ENCODE results near the gene CAV1.

CAV1 gene

GRCh38 chr7:116574025-116574822 lies 49.4 kb downstream of the CAV1 start:
- H3K4me3 ChIP-seq (ENCODE audit: low read depth, low read length), result no peak overlapping the region

GRCh38 chr7:116575853-116576252 lies 51.0 kb downstream of the CAV1 start:
- TF ChIP-seq, protein P1, sequence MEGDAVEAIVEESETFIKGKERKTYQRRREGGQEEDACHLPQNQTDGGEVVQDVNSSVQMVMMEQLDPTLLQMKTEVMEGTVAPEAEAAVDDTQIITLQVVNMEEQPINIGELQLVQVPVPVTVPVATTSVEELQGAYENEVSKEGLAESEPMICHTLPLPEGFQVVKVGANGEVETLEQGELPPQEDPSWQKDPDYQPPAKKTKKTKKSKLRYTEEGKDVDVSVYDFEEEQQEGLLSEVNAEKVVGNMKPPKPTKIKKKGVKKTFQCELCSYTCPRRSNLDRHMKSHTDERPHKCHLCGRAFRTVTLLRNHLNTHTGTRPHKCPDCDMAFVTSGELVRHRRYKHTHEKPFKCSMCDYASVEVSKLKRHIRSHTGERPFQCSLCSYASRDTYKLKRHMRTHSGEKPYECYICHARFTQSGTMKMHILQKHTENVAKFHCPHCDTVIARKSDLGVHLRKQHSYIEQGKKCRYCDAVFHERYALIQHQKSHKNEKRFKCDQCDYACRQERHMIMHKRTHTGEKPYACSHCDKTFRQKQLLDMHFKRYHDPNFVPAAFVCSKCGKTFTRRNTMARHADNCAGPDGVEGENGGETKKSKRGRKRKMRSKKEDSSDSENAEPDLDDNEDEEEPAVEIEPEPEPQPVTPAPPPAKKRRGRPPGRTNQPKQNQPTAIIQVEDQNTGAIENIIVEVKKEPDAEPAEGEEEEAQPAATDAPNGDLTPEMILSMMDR (IDR thresholded peaks at IDR 0.05; ENCODE audit: low read depth, low read length), result no peak
- no peak overlapping the region for H3K4me3 ChIP-seq (ENCODE audit: low read depth, low read length)

More at GRCh38 chr7:116574025-116574822, 49.4 kb downstream of the CAV1 start:
- TF ChIP-seq, protein P1 (IDR thresholded peaks at IDR 0.05; ENCODE audit: low read depth, low read length), result no peak

DNA sequence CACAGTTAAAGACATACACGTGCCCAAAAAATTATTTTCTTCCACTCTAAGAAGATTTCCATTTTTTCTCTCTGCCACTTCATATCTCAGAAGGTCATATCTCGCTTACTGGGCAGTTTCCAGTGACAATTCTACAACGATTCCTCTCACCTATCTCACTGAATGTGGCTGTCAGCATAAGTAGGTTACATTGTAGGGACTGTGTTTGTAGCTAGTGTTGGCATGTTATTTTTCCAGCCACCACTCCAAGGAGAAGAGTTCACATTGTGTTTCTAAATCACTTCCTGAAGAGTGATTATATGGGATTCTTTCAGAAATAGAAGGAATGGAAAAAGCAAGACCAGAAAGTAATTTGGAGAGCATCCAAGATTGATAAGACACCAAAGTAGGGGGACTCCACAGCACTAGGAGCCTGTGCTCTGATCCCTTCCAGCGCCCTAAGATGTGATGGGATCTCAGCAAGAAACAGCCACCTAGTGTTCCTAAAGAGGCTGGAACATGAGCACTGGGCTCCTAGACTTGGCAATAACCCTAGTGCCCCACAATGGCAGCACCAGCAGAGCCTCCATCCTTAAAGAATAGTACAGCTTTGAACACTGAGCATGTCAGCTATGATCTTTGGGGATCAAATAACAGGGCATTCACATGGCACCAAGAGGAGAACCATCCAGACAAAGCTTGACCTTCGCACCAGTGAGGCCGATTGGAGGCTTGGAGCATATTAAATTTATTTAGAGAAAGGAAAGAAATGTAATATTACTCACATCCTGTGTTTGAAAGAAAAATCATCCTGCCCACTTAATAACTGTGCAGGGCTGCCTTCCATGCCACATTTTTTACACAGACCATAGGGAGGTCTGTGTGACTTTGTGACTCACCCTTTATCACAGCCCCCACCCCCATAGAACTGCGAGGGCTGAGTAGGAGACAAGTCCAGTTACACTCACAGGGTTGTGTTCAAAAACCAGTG lies 51.8 kb downstream of the CAV1 start:
- peak overlapping the region; percentile 47 for H3K4me3 ChIP-seq (ENCODE audit: low read depth, low read length)
- TF ChIP-seq, protein P1 (IDR thresholded peaks at IDR 0.05; ENCODE audit: low read depth, low read length), result no peak

- H3K4me3 ChIP-seq (ENCODE audit: low read depth, low read length), result peak overlapping the region; percentile 47
- TF ChIP-seq, protein P1 (IDR thresholded peaks at IDR 0.05; ENCODE audit: low read depth, low read length), result no peak
Measured at GRCh38 chr7:116577320-116577871, 52.6 kb downstream of the CAV1 start.

- H3K4me3 ChIP-seq (ENCODE audit: low read depth, low read length), result no peak overlapping the region
- TF ChIP-seq, protein P1 (IDR thresholded peaks at IDR 0.05; ENCODE audit: low read depth, low read length), result no peak
Measured at GRCh38 chr7:116578526-116578925, 53.7 kb downstream of the CAV1 start.

GRCh38 chr7:116579322-116579721 lies 54.5 kb downstream of the CAV1 start:
- TF ChIP-seq, protein P1 (IDR thresholded peaks at IDR 0.05; ENCODE audit: low read depth, low read length), result no peak
- H3K4me3 ChIP-seq (ENCODE audit: low read depth, low read length), result no peak overlapping the region

Data from WI38 (cell line).